ENCODE data around the gene DHRSX. TPM values are rescaled to one million over a fixed set of nuclear protein-coding genes. Genes with fewer than 3 reads are reported as not detected.
"Not testable (repeated sequence)": the region's sequence is repeated elsewhere in the genome, so short reads cannot be mapped to it uniquely, and the experiment has no call there.

Gene DHRSX
- polyA plus RNA-seq, 3 donors, result 12.9 to 33.2 (median 28.3) TPM

GRCh38 chrX:2351999-2352995 is 148.5 kb downstream of the DHRSX start:
- no peak for TF ChIP-seq CTCF (IDR thresholded peaks at IDR 0.05)
- H3K4me2 ChIP-seq (replicated peaks; ENCODE audit: extremely low read depth, low read length, poor library complexity, severe bottlenecking), result no peak overlapping the region
- no peak overlapping the region for H2AFZ ChIP-seq (ENCODE audit: insufficient read depth, low read depth, low read length, poor library complexity, severe bottlenecking)
- peaks cover 3 to 5% of the 10 kb centered on the region in 2 donors for H3K4me1 ChIP-seq (ENCODE audit: control insufficient read depth in 1 of 2, insufficient read depth in 2 of 2, low read length in 2 of 2)
- intact Hi-C loops (cut with micrococcal nuclease), result no loop called here
- Mint-ChIP-seq H3K9me3 (peaks cover 0 to 6% (median 4%) of the 10 kb centered on the region in 7 donors), H3K27me3 (ENCODE audit: low read depth in 3 of 3) (peaks cover 0 to 2% (median 0%) of the 10 kb centered on the region in 3 donors), H3K36me3 (peaks cover 31 to 36% of the 10 kb centered on the region in 2 donors), H3K4me3 (no peak overlapping the region), H3K27ac (peak overlapping the region in 4 of 7 donors; percentile 2 to 82 (median 28)), H3K4me1 (peaks cover 12% of the 10 kb centered on the region)
- H3K4me3 ChIP-seq (replicated peaks in 1 of 3; ENCODE audit: low read depth in 2 of 3, low read length in 3 of 3), result no peak overlapping the region
- no peaks in the 10 kb centered on the region for H3K27me3 ChIP-seq (ENCODE audit: control insufficient read depth in 2 of 2, insufficient read depth in 2 of 2, low read length in 2 of 2)
- H3K9ac ChIP-seq (ENCODE audit: insufficient read depth, low read length, poor library complexity, severe bottlenecking), result no peak overlapping the region
- WGBS (ENCODE audit: insufficient coverage), result 100% methylated on average over 13 of the region's 19 CpGs
- no peaks in the 10 kb centered on the region for H4K20me1 ChIP-seq (ENCODE audit: insufficient read depth, low read length)
- peaks cover 0 to 14% of the 10 kb centered on the region in 2 donors for H3K36me3 ChIP-seq (replicated peaks in 1 of 2; ENCODE audit: control insufficient read depth in 1 of 2, insufficient read depth in 2 of 2, low read length in 2 of 2)
- no peaks in the 10 kb centered on the region for H3K9me3 ChIP-seq (replicated peaks in 1 of 2; ENCODE audit: control insufficient read depth in 1 of 2, insufficient read depth in 1 of 2, low read length in 2 of 2)
- no peak for DNase-seq
- H3K27ac ChIP-seq (ENCODE audit: low read depth in 1 of 2, low read length in 2 of 2), result no peak overlapping the region
- H3K79me2 ChIP-seq (ENCODE audit: insufficient read depth, low read length), result no peaks in the 10 kb centered on the region

GRCh38 chrX:2351321-2351720 is 149.5 kb downstream of the DHRSX start:
- Histone ChIP-seq H3K27ac (ENCODE audit: low read depth in 1 of 2, low read length in 2 of 2) (no peak overlapping the region), H4K20me1 (ENCODE audit: insufficient read depth, low read length) (no peaks in the 10 kb centered on the region), H3K4me3 (replicated peaks in 1 of 3; ENCODE audit: low read depth in 2 of 3, low read length in 3 of 3) (no peak overlapping the region), H3K4me1 (ENCODE audit: control insufficient read depth in 1 of 2, insufficient read depth in 2 of 2, low read length in 2 of 2) (peaks cover 0 to 2% of the 10 kb centered on the region in 2 donors), H3K9me3 (replicated peaks in 1 of 2; ENCODE audit: control insufficient read depth in 1 of 2, insufficient read depth in 1 of 2, low read length in 2 of 2) (no peaks in the 10 kb centered on the region), H3K36me3 (replicated peaks in 1 of 2; ENCODE audit: control insufficient read depth in 1 of 2, insufficient read depth in 2 of 2, low read length in 2 of 2) (peaks cover 0 to 14% of the 10 kb centered on the region in 2 donors), H3K27me3 (ENCODE audit: control insufficient read depth in 2 of 2, insufficient read depth in 2 of 2, low read length in 2 of 2) (no peaks in the 10 kb centered on the region), H3K9ac (ENCODE audit: insufficient read depth, low read length, poor library complexity, severe bottlenecking) (no peak overlapping the region), H3K4me2 (replicated peaks; ENCODE audit: extremely low read depth, low read length, poor library complexity, severe bottlenecking) (no peak overlapping the region), H3K79me2 (ENCODE audit: insufficient read depth, low read length) (no peaks in the 10 kb centered on the region), H2AFZ (ENCODE audit: insufficient read depth, low read depth, low read length, poor library complexity, severe bottlenecking) (no peak overlapping the region)
- intact Hi-C loops (cut with micrococcal nuclease), result no loop called here
- DNase-seq, result peak; percentile 2 to 22 (median 16)
- no peak for TF ChIP-seq CTCF (IDR thresholded peaks at IDR 0.05)
- Mint-ChIP-seq H3K9me3 (peaks cover 0 to 14% (median 4%) of the 10 kb centered on the region in 7 donors), H3K4me3 (no peak overlapping the region), H3K27me3 (ENCODE audit: low read depth in 3 of 3) (peaks cover 0 to 2% (median 0%) of the 10 kb centered on the region in 3 donors), H3K36me3 (peaks cover 37 to 41% of the 10 kb centered on the region in 2 donors), H3K27ac (peak overlapping the region in 3 of 7 donors; percentile 6 to 51 (median 37)), H3K4me1 (peaks cover 7% of the 10 kb centered on the region)

GRCh38 chrX:2350703-2351102 is 150.1 kb downstream of the DHRSX start:
- H3K9ac ChIP-seq (ENCODE audit: insufficient read depth, low read length, poor library complexity, severe bottlenecking); H3K4me1 ChIP-seq (ENCODE audit: control insufficient read depth in 1 of 2, insufficient read depth in 2 of 2, low read length in 2 of 2); H3K27ac ChIP-seq (ENCODE audit: low read depth in 1 of 2, low read length in 2 of 2); H3K4me3 Mint-ChIP-seq; intact Hi-C loops (cut with micrococcal nuclease); H3K4me2 ChIP-seq (replicated peaks; ENCODE audit: extremely low read depth, low read length, poor library complexity, severe bottlenecking); H3K27me3 Mint-ChIP-seq (ENCODE audit: low read depth in 3 of 3); H3K27me3 ChIP-seq (ENCODE audit: control insufficient read depth in 2 of 2, insufficient read depth in 2 of 2, low read length in 2 of 2); H2AFZ ChIP-seq (ENCODE audit: insufficient read depth, low read depth, low read length, poor library complexity, severe bottlenecking); H3K27ac Mint-ChIP-seq; DNase-seq; H3K9me3 ChIP-seq (replicated peaks in 1 of 2; ENCODE audit: control insufficient read depth in 1 of 2, insufficient read depth in 1 of 2, low read length in 2 of 2); H3K79me2 ChIP-seq (ENCODE audit: insufficient read depth, low read length); H4K20me1 ChIP-seq (ENCODE audit: insufficient read depth, low read length); H3K4me3 ChIP-seq (replicated peaks in 1 of 3; ENCODE audit: low read depth in 2 of 3, low read length in 3 of 3); H3K4me1 Mint-ChIP-seq: not testable (repeated sequence)
- Mint-ChIP-seq H3K36me3 (peaks cover 38 to 39% of the 10 kb centered on the region in 2 donors), H3K9me3 (peaks cover 0 to 14% (median 4%) of the 10 kb centered on the region in 7 donors)
- H3K36me3 ChIP-seq (replicated peaks in 1 of 2; ENCODE audit: control insufficient read depth in 1 of 2, insufficient read depth in 2 of 2, low read length in 2 of 2), result peaks cover 0 to 14% of the 10 kb centered on the region in 2 donors
- 100% methylated on average over 1 of the region's 4 CpGs for WGBS (ENCODE audit: insufficient coverage)

Data from CD14-positive monocyte (primary cell).